Measurements from ENCODE around the gene TSPAN3. TPM values are rescaled to one million over a fixed set of nuclear protein-coding genes. Genes with fewer than 3 reads are reported as not detected.

The TSPAN3 gene
- total RNA-seq, 1 donor from 2014 or later, result 292 TPM

- H3K27ac ChIP-seq, result no peak overlapping the region
- peaks cover 10% of the 10 kb centered on the region for H3K4me1 ChIP-seq
- ATAC-seq (no peak), DNase-seq (no peak)
- no peaks in the 10 kb centered on the region for H3K36me3 ChIP-seq
- no peak overlapping the region for H3K4me3 ChIP-seq
- no peak for TF ChIP-seq CTCF (IDR thresholded peaks at IDR 0.05)
- H3K9me3 ChIP-seq, result no peaks in the 10 kb centered on the region
- intact Hi-C loops (cut with DNase I), result no loop called here
- H3K27me3 ChIP-seq (ENCODE audit: low read depth), result no peaks in the 10 kb centered on the region
Measured at GRCh38 chr15:77075528-77075927, 4.6 kb upstream of the TSPAN3 start.

DNA sequence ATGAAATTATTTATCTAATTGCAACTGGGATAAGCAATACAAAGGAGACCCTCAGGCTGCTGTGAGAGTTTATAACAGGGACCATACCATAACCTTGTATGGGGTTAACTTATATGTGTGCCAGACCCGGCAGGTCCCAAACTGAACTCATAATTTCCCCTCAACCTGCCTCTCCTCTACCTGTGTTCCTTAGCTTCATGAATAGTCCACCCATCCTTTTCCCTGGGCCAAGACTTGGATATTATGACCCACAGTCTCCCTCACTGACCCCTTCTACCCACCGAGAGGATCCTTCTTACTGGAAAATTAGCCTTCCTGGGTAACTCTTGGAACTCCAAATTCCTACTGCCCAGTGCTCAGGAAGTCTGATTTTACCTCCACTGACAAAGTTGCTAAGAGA lies 3.4 kb upstream of the TSPAN3 start:
- intact Hi-C loops (cut with DNase I), result no loop called here
- Histone ChIP-seq H3K9me3 (no peaks in the 10 kb centered on the region), H3K4me3 (no peak overlapping the region), H3K27me3 (ENCODE audit: low read depth) (no peaks in the 10 kb centered on the region), H3K27ac (no peak overlapping the region), H3K4me1 (peaks cover 19% of the 10 kb centered on the region), H3K36me3 (no peaks in the 10 kb centered on the region)
- DNase-seq, result no peak
- no peak for ATAC-seq
- TF ChIP-seq CTCF (IDR thresholded peaks at IDR 0.05), result no peak

DNA sequence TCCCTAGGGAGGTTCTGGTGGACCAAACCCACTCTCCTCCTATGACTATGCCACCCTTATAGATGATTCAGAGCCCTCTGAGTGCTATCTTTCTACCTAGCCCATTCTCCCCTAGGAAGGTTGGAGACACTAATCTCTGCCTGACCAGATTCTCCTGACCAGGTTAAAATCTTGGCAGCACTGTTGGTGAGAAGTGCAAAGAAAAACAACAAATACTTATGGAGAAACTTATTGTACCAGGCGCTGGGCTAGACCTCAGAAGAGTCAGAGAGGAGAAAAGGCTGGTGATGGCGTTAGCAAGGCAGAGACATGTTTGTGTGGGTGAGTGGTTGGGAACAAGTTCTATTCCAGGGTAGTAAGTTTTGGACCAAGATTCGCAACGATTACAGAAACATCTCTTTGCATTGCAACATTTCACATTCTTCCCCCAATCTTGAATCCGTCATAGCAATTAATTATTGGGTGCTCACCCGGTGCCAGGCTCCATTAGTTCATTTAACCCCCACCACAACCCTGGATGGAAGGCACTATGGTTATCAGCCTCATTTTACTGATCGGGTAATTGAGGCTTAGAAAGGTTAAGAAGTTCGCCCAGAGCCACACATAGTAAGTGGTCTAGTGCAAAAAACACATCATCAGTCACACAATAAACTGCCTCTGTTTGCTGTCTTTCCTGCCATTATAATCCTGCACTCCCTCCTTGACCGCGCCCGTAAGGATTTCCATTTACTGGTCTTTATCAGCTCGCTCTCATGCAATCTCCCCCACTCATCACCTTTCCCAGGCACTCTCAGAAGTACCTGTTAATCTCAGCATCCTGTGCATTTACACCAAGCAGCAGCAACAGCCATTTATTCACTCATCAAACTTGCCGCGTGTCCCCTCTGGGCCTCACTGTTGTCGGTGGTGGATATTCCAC lies 655 bp upstream of the TSPAN3 start:
- Histone ChIP-seq H3K27me3 (ENCODE audit: low read depth) (no peaks in the 10 kb centered on the region), H3K4me3 (peak overlapping the region; percentile 85), H3K27ac (peak overlapping the region; percentile 95), H3K9me3 (no peaks in the 10 kb centered on the region), H3K4me1 (peaks cover 46% of the 10 kb centered on the region), H3K36me3 (no peaks in the 10 kb centered on the region)
- no peak for TF ChIP-seq CTCF (IDR thresholded peaks at IDR 0.05)
- no peak for DNase-seq
- intact Hi-C loops (cut with DNase I), result no loop called here
- ATAC-seq, result no peak

- DNase-seq (no peak), ATAC-seq (no peak)
- intact Hi-C loops (cut with DNase I), result no loop called here
- H3K9me3 ChIP-seq, result no peaks in the 10 kb centered on the region
- H3K27me3 ChIP-seq (ENCODE audit: low read depth), result no peaks in the 10 kb centered on the region
- no peaks in the 10 kb centered on the region for H3K36me3 ChIP-seq
- peak overlapping the region; percentile 85 for H3K4me3 ChIP-seq
- H3K27ac ChIP-seq, result peak overlapping the region; percentile 95
- TF ChIP-seq CTCF (IDR thresholded peaks at IDR 0.05), result no peak
- H3K4me1 ChIP-seq, result peaks cover 58% of the 10 kb centered on the region
Measured at GRCh38 chr15:77070180-77070494, 772 bp downstream of the TSPAN3 start.

DNA sequence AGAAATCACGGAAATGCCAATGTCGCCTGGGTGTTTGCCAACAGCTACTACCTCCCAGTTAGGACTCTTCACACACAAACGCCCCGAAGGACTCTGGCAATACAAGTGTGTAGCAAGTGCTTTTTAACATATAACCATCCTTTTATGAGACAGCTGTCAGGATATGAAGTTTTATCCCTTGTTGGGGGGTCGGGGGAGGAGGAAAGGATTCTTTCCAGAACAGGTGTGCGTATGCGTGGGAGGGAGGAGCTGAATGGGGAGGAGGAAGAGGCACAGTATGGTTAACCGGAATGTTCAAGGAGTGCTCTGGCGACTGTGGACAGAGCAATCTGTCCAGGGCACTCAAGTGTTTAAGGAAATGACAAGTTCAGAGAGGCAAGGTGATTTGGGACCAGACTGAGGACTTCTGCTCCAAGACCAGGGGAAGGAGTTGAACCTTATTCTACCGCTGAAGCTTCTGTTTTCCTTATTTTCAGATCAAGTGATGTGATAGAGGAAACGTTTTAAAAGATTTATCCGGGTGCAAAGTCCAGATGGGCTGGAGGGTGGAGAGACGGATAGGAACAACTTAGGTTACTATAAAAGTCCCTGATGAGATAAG lies 1.3 kb downstream of the TSPAN3 start:
- peak overlapping the region; percentile 95 for H3K27ac ChIP-seq
- peak; percentile 56 for DNase-seq
- H3K27me3 ChIP-seq (ENCODE audit: low read depth), result no peaks in the 10 kb centered on the region
- peak overlapping the region; percentile 85 for H3K4me3 ChIP-seq
- ATAC-seq, result peak; percentile 76 to 79
- intact Hi-C loops (cut with DNase I), result no loop called here
- H3K9me3 ChIP-seq, result no peaks in the 10 kb centered on the region
- no peaks in the 10 kb centered on the region for H3K36me3 ChIP-seq
- H3K4me1 ChIP-seq, result peaks cover 64% of the 10 kb centered on the region
- no peak for TF ChIP-seq CTCF (IDR thresholded peaks at IDR 0.05)

Data from lower lobe of right lung (tissue), 2 donors.